ENCODE results near the gene LSM14B.

DNA sequence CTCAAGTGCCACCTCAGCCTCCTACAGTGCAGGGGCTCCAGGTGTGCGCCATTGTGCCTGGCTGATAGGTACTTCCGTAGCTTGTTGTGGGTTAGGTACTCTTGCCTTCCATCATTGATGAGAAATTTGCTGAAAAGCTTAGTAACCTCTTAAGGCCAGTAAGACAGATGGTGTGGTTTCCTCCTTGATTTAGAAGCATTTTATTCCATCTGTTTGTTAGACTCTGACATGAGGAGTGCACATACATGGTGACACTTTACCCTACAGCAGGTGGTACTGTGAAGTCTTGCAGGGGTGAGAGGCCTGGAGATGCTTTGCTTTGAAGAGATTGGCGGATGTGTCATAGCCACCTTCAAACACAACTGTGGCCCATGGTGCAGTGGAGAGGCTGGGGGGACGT lies 45.8 kb downstream of the LSM14B start:
- TF ChIP-seq, protein P1, sequence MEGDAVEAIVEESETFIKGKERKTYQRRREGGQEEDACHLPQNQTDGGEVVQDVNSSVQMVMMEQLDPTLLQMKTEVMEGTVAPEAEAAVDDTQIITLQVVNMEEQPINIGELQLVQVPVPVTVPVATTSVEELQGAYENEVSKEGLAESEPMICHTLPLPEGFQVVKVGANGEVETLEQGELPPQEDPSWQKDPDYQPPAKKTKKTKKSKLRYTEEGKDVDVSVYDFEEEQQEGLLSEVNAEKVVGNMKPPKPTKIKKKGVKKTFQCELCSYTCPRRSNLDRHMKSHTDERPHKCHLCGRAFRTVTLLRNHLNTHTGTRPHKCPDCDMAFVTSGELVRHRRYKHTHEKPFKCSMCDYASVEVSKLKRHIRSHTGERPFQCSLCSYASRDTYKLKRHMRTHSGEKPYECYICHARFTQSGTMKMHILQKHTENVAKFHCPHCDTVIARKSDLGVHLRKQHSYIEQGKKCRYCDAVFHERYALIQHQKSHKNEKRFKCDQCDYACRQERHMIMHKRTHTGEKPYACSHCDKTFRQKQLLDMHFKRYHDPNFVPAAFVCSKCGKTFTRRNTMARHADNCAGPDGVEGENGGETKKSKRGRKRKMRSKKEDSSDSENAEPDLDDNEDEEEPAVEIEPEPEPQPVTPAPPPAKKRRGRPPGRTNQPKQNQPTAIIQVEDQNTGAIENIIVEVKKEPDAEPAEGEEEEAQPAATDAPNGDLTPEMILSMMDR (IDR thresholded peaks at IDR 0.05), result no peak
- no peak for TF ChIP-seq POLR2AphosphoS5 (IDR thresholded peaks at IDR 0.05; ENCODE audit: insufficient read depth in 1 of 2, low read depth in 1 of 2)

Measured in vagina (tissue), 2 donors.